GM23338 (cell line): ENCODE results near the gene LIF.

Experiments used
- EZH2 ChIP-seq: fragments of 200-600 bp; sonication (generic); IDR thresholded peaks from one replicate; pipeline ENCODE4 v1.8.0; 2017; ENCODE audit warnings: antibody characterized with exemption, mild to moderate bottlenecking, low read depth; ENCODE audit not compliant: unreplicated experiment
- EZH2phosphoT487 ChIP-seq: fragments of 200-600 bp; sonication (generic); IDR thresholded peaks from one replicate; pipeline ENCODE4 v1.8.1; 2018; ENCODE audit warnings: antibody characterized with exemption; ENCODE audit not compliant: unreplicated experiment
- NANOG ChIP-seq: IDR thresholded peaks from 2 replicates; pipeline ENCODE4 v1.6.1; 2016; ENCODE audit warnings: antibody characterized with exemption, borderline replicate concordance
- POLR2AphosphoS5 ChIP-seq: IDR thresholded peaks from 2 replicates; pipeline ENCODE4 v1.6.1; 2016; ENCODE audit warnings: antibody characterized with exemption, low read depth
- STAT1 ChIP-seq: IDR thresholded peaks from one replicate; pipeline ENCODE4 v1.6.1; 2016; ENCODE audit warnings: antibody characterized with exemption; ENCODE audit not compliant: unreplicated experiment
- ZNF114 ChIP-seq: fragments of 250-450 bp; sonication (Bioruptor Pico); IDR thresholded peaks from 2 replicates; pipeline ENCODE4 v1.5.0; 2020; ENCODE audit warnings: mild to moderate bottlenecking, moderate library complexity
- ZNF331 ChIP-seq: fragments of 250-450 bp; sonication (Bioruptor Pico); IDR thresholded peaks from 2 replicates; pipeline ENCODE4 v1.5.0; 2020; ENCODE audit warnings: low read depth, mild to moderate bottlenecking, moderate library complexity
- TF ChIP-seq, protein P1 (sequence below), 2 experiments: fragments of 200-600 bp in 1 of 2; sonication (generic) in 1 of 2; conservative IDR thresholded peaks; 2 replicates each; pipeline versions ENCODE4 v1.5.1 to v1.6.1; 2016 to 2017; ENCODE audit warnings: antibody characterized with exemption in 2 of 2, low read depth in 2 of 2, mild to moderate bottlenecking in 2 of 2, moderate library complexity in 1 of 2
- TF ChIP-seq, protein P2 (sequence below): IDR thresholded peaks from one replicate; pipeline ENCODE4 v1.6.1; 2018; ENCODE audit warnings: antibody characterized with exemption; ENCODE audit not compliant: unreplicated experiment

DNA sequence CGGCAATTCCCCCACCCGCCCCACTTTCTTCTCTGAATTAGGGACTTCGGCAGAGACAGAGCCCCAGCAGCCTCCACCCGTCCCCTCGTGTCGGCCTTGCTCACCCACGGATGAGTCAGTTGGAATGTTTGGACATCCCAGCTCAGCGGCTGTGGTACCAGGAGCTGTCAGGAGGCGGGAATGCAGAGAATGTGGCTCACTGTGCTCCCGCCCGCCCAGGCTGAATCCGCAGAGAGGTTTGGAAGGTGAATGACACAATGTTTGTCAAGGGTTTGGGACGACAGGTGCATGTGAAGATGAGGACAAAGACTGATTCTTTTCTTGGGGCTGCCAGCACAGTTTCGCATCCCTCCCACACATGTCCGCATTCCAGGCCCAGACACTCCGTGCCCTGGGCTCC, 39.6 kb downstream of the LIF start:
- TF ChIP-seq, protein P1, sequence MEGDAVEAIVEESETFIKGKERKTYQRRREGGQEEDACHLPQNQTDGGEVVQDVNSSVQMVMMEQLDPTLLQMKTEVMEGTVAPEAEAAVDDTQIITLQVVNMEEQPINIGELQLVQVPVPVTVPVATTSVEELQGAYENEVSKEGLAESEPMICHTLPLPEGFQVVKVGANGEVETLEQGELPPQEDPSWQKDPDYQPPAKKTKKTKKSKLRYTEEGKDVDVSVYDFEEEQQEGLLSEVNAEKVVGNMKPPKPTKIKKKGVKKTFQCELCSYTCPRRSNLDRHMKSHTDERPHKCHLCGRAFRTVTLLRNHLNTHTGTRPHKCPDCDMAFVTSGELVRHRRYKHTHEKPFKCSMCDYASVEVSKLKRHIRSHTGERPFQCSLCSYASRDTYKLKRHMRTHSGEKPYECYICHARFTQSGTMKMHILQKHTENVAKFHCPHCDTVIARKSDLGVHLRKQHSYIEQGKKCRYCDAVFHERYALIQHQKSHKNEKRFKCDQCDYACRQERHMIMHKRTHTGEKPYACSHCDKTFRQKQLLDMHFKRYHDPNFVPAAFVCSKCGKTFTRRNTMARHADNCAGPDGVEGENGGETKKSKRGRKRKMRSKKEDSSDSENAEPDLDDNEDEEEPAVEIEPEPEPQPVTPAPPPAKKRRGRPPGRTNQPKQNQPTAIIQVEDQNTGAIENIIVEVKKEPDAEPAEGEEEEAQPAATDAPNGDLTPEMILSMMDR (conservative IDR thresholded peaks at IDR 0.05; ENCODE audit: low read depth in 2 of 2), result no peak
- TF ChIP-seq POLR2AphosphoS5 (no peak), ZNF331 (CRISPR knock-in tag) (no peak), NANOG (no peak), ZNF114 (no peak), EZH2 (no peak), EZH2phosphoT487 (no peak), STAT1 (no peak)
- TF ChIP-seq, protein P2, sequence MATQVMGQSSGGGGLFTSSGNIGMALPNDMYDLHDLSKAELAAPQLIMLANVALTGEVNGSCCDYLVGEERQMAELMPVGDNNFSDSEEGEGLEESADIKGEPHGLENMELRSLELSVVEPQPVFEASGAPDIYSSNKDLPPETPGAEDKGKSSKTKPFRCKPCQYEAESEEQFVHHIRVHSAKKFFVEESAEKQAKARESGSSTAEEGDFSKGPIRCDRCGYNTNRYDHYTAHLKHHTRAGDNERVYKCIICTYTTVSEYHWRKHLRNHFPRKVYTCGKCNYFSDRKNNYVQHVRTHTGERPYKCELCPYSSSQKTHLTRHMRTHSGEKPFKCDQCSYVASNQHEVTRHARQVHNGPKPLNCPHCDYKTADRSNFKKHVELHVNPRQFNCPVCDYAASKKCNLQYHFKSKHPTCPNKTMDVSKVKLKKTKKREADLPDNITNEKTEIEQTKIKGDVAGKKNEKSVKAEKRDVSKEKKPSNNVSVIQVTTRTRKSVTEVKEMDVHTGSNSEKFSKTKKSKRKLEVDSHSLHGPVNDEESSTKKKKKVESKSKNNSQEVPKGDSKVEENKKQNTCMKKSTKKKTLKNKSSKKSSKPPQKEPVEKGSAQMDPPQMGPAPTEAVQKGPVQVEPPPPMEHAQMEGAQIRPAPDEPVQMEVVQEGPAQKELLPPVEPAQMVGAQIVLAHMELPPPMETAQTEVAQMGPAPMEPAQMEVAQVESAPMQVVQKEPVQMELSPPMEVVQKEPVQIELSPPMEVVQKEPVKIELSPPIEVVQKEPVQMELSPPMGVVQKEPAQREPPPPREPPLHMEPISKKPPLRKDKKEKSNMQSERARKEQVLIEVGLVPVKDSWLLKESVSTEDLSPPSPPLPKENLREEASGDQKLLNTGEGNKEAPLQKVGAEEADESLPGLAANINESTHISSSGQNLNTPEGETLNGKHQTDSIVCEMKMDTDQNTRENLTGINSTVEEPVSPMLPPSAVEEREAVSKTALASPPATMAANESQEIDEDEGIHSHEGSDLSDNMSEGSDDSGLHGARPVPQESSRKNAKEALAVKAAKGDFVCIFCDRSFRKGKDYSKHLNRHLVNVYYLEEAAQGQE, result no peak
